IMR-90 (cell line): ENCODE results near the gene NELL2. TPM values are rescaled to one million over a fixed set of nuclear protein-coding genes. Genes with fewer than 3 reads are reported as not detected.

ENCODE experiments used
- ATAC-seq: fragments of 200-7000 bp; cut with Tn5 transposase; 2 replicates; pipeline ENCODE4 v1.9.1; 2020; ENCODE audit warnings: low read depth, mild to moderate bottlenecking, moderate library complexity
- BruUV-seq: library from RNA; stranded (reverse); fragments of 400-500 nt; replicated peaks from 2 replicates; lab custom pipeline; 2021; lab: Mats Ljungman, UMichigan
- CTCF ChIA-PET: fragments of 300-600 bp; formaldehyde crosslinking; extraction: SDS; loops from one replicate; lab custom pipeline; 2021; ENCODE audit warnings: antibody characterized with exemption; lab: Yijun Ruan, JAX
- POLR2A ChIA-PET: fragments of 300-600 bp; sonication (Branson Sonifier 250); formaldehyde crosslinking; loops from one replicate; lab custom pipeline; 2022; ENCODE audit warnings: antibody characterized with exemption; ENCODE audit not compliant: unreplicated experiment; lab: Charles Lee
- DNase-seq: peaks from one replicate; pipeline ENCODE4 v3.0.0; 2013
- H2AFZ ChIP-seq: replicated peaks from 2 replicates; pipeline ENCODE3; 2013; ENCODE audit warnings: low read length, mild to moderate bottlenecking; ENCODE audit not compliant: poor library complexity
- H2AK5ac ChIP-seq: 2 replicates; pipeline ENCODE4 v1.6.1; 2013; ENCODE audit warnings: low read depth, low read length, inconsistent platforms
- H2AK9ac ChIP-seq: replicated peaks from 2 replicates; pipeline ENCODE3; 2013; ENCODE audit warnings: mild to moderate bottlenecking, low read depth, low read length, moderate library complexity; ENCODE audit not compliant: poor library complexity
- H2BK120ac ChIP-seq: 2 replicates; pipeline ENCODE4 v1.6.1; 2013; ENCODE audit warnings: low read depth, low read length, inconsistent platforms
- H2BK15ac ChIP-seq: 3 replicates; pipeline ENCODE4 v1.6.1; 2013; ENCODE audit warnings: low read depth, low read length, inconsistent platforms
- H2BK20ac ChIP-seq: 2 replicates; pipeline ENCODE4 v1.6.1; 2013; ENCODE audit warnings: low read depth, mild to moderate bottlenecking, inconsistent platforms, low read length, moderate library complexity
- H2BK5ac ChIP-seq: 2 replicates; pipeline ENCODE4 v1.6.1; 2013; ENCODE audit warnings: mild to moderate bottlenecking, low read depth, low read length, inconsistent platforms; ENCODE audit not compliant: poor library complexity, severe bottlenecking
- H3K14ac ChIP-seq: replicated peaks from 2 replicates; pipeline ENCODE4 v1.6.1; 2013; ENCODE audit warnings: low read depth, low read length, inconsistent platforms
- H3K18ac ChIP-seq: 2 replicates; pipeline ENCODE4 v1.6.1; 2013; ENCODE audit warnings: low read depth, low read length, control low read depth
- H3K23ac ChIP-seq: 2 replicates; pipeline ENCODE4 v1.6.1; 2013; ENCODE audit warnings: low read depth, low read length, inconsistent platforms
- H3K27ac ChIP-seq: 2 replicates; pipeline ENCODE4 v1.5.1; 2013; ENCODE audit warnings: mild to moderate bottlenecking, control low read depth, low read length; ENCODE audit not compliant: insufficient read depth
- H3K27me3 ChIP-seq: 2 replicates; pipeline ENCODE4 v1.6.1; 2013; ENCODE audit warnings: low read length; ENCODE audit not compliant: control insufficient read depth, insufficient read depth
- H3K36me3 ChIP-seq: 2 replicates; pipeline ENCODE4 v1.6.1; 2013; ENCODE audit warnings: low read length, mixed read lengths; ENCODE audit not compliant: control insufficient read depth, insufficient read depth
- H3K4ac ChIP-seq: 2 replicates; pipeline ENCODE4 v1.6.1; 2013; ENCODE audit warnings: low read depth, low read length, inconsistent platforms
- H3K4me1 ChIP-seq: 2 replicates; pipeline ENCODE4 v1.6.1; 2013; ENCODE audit warnings: low read length, mixed read lengths; ENCODE audit not compliant: control insufficient read depth, insufficient read depth
- H3K4me2 ChIP-seq: 2 replicates; pipeline ENCODE4 v1.6.1; 2013; ENCODE audit warnings: low read depth, mild to moderate bottlenecking, control low read depth, low read length, moderate library complexity
- H3K4me3 ChIP-seq: 2 replicates; pipeline ENCODE4 v1.5.1; 2013; ENCODE audit warnings: low read depth, mild to moderate bottlenecking, control low read depth, low read length, moderate library complexity; ENCODE audit not compliant: insufficient read depth
- H3K56ac ChIP-seq: 2 replicates; pipeline ENCODE4 v1.6.1; 2013; ENCODE audit warnings: low read length, inconsistent platforms; ENCODE audit not compliant: insufficient read depth; ENCODE audit errors: extremely low read depth
- H3K79me1 ChIP-seq, 2 experiments: 2 replicates each; pipeline ENCODE4 v1.6.1; 2013; ENCODE audit warnings: low read length in 2 of 2, inconsistent platforms in 1 of 2, low read depth in 1 of 2
- H3K9ac ChIP-seq: 2 replicates; pipeline ENCODE4 v1.6.1; 2013; ENCODE audit warnings: low read depth, low read length, control low read depth
- H3K9me1 ChIP-seq: 2 replicates; pipeline ENCODE4 v1.6.1; 2013; ENCODE audit warnings: low read length, inconsistent platforms; ENCODE audit not compliant: insufficient read depth
- H3K9me3 ChIP-seq: 2 replicates; pipeline ENCODE4 v1.6.1; 2013; ENCODE audit warnings: low read length; ENCODE audit not compliant: control insufficient read depth, insufficient read depth
- H4K20me1 ChIP-seq: 2 replicates; pipeline ENCODE4 v1.6.1; 2013; ENCODE audit warnings: low read length, inconsistent platforms; ENCODE audit not compliant: insufficient read depth
- H4K5ac ChIP-seq: 2 replicates; pipeline ENCODE4 v1.6.1; 2013; ENCODE audit warnings: mild to moderate bottlenecking, low read depth, low read length, control low read depth
- H4K8ac ChIP-seq, 2 experiments: 2 replicates each; pipeline ENCODE4 v1.6.1; 2013; ENCODE audit warnings: low read depth in 2 of 2, low read length in 2 of 2, control low read depth in 1 of 2, inconsistent platforms in 1 of 2
- H4K91ac ChIP-seq: 2 replicates; pipeline ENCODE4 v1.6.1; 2013; ENCODE audit warnings: low read depth, low read length, inconsistent platforms; ENCODE audit not compliant: insufficient read depth
- BHLHE40 ChIP-seq: fragments of 150-350 bp; IDR thresholded peaks from 2 replicates; pipeline ENCODE4 v1.6.1; 2016; ENCODE audit warnings: mild to moderate bottlenecking, low read depth, low read length
- CEBPB ChIP-seq: IDR thresholded peaks from 2 replicates; pipeline ENCODE4 v1.6.1; 2012; ENCODE audit warnings: low read depth, low read length, improper control_type of control experiment
- CHD1 ChIP-seq: IDR thresholded peaks from 2 replicates; pipeline ENCODE4 v1.6.1; 2012; ENCODE audit warnings: low read depth, low read length, improper control_type of control experiment
- FOS ChIP-seq: fragments of 150-350 bp; IDR thresholded peaks from 2 replicates; pipeline ENCODE4 v1.6.1; 2016; ENCODE audit warnings: low read depth, low read length
- MAFK ChIP-seq: IDR thresholded peaks from 2 replicates; pipeline ENCODE4 v1.6.1; 2012; ENCODE audit warnings: low read depth, low read length, improper control_type of control experiment
- MAZ ChIP-seq: IDR thresholded peaks from 2 replicates; pipeline ENCODE4 v1.6.1; 2012; ENCODE audit warnings: low read depth, mild to moderate bottlenecking, low read length, improper control_type of control experiment, moderate library complexity, borderline replicate concordance
- MXI1 ChIP-seq: IDR thresholded peaks from 2 replicates; pipeline ENCODE4 v1.6.1; 2012; ENCODE audit warnings: low read depth, mild to moderate bottlenecking, low read length, moderate library complexity, borderline replicate concordance
- NFE2L2 ChIP-seq: fragments of 150-350 bp; IDR thresholded peaks from 2 replicates; pipeline ENCODE4 v1.6.1; 2016; ENCODE audit warnings: low read depth, mild to moderate bottlenecking, low read length
- POLR2A ChIP-seq: IDR thresholded peaks from 2 replicates; pipeline ENCODE4 v1.6.1; 2012; ENCODE audit warnings: mild to moderate bottlenecking, low read depth, low read length
- RAD21 ChIP-seq: IDR thresholded peaks from 2 replicates; pipeline ENCODE4 v1.6.1; 2012; ENCODE audit warnings: low read length, improper control_type of control experiment
- RFX5 ChIP-seq: IDR thresholded peaks from 2 replicates; pipeline ENCODE4 v1.8.0; 2012; ENCODE audit warnings: low read depth, mild to moderate bottlenecking, low read length, moderate library complexity
- SMC3 ChIP-seq: fragments of 150-350 bp; IDR thresholded peaks from 2 replicates; pipeline ENCODE4 v1.6.1; 2016; ENCODE audit warnings: low read depth, mild to moderate bottlenecking, antibody characterized with exemption, low read length, moderate library complexity
- WGBS, 2 experiments: methylation state at CpG; one replicate each; pipeline versions ENCODE4 v1.1.5 to v1.1.7; 2013; ENCODE audit warnings: missing lambda C conversion rate in 2 of 2; ENCODE audit not compliant: insufficient read length in 1 of 2; ENCODE audit errors: extremely low coverage in 2 of 2; 5-methylcytosine and 5-hydroxymethylcytosine counted together
- dilution Hi-C: fragments of 300-500 bp; cut with HindIII; formaldehyde crosslinking; loops from one replicate; pipeline ENCODE4 v1.14.3; 2018; ENCODE audit warnings: low sequenced_read_pairs; ENCODE audit not compliant: unreplicated experiment
- in situ Hi-C: fragments of 300-500 bp; cut with MboI; formaldehyde crosslinking; loops from 3 replicates; pipeline ENCODE4 v1.14.3; 2019; ENCODE audit warnings: low sequenced_read_pairs, inconsistent platforms, mixed read lengths
- intact Hi-C: fragments of 100-400 bp; cut with micrococcal nuclease; formaldehyde crosslinking; loops from 2 replicates; pipeline ENCODE4 v1.10.0; 2022
- polyA plus RNA-seq, 3 experiments: library from polyadenylated mRNA; depleted of rRNA; stranded (reverse); fragments of >200 nt; gene quantifications; 2 replicates each; pipeline ENCODE4 v1.2.3, GENCODE V29; 2012; ENCODE audit warnings: low replicate concordance in 1 of 3
- total RNA-seq: library from RNA; depleted of rRNA; stranded (reverse); fragments of >200 nt; gene quantifications from 2 replicates; pipeline ENCODE4 v1.2.3, GENCODE V29; 2012
- TF ChIP-seq, protein P1 (sequence below): conservative IDR thresholded peaks from 2 replicates; pipeline ENCODE4 v1.5.1; 2012; ENCODE audit warnings: mild to moderate bottlenecking, low read depth, low read length, improper control_type of control experiment
- TF ChIP-seq, protein P2 (sequence below): fragments of 150-350 bp; IDR thresholded peaks from 2 replicates; pipeline ENCODE4 v1.6.1; 2016; ENCODE audit warnings: low read depth, mild to moderate bottlenecking, low read length, moderate library complexity, borderline replicate concordance
- TF ChIP-seq, protein P3 (sequence below): fragments of 150-350 bp; IDR thresholded peaks from 2 replicates; pipeline ENCODE4 v1.6.1; 2017; ENCODE audit warnings: mild to moderate bottlenecking, antibody characterized with exemption, low read length, low read depth

NELL2 gene
- total and polyA plus RNA-seq, 2 of the 4 experiments (the other 2 are of a cell fraction) = 0.18 to 0.26 TPM

DNA sequence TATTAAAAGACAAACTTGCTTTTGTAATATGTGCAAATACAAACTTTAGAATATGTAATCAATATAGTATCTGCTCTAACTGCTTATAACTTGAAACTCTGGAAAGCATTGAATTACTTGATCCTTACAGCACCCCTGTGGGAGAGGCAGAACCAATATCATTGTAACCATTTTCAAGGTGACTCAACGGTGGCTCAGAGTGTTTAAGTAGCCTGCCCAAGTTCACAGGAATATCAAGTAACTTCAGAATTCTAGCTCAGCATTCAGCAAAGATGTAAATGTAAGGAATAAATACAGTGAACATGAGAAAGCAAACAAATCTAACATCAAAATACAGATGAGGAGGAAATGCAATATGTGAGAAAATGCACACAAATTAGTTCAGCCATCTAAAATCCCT is 264.6 kb downstream of the NELL2 start:
- Histone ChIP-seq H3K79me1 (no peaks in the 10 kb centered on the region), H3K4me3 (no peak overlapping the region), H2BK120ac (no peak overlapping the region), H3K9ac (no peak overlapping the region), H2AK9ac (no peak overlapping the region), H3K23ac (no peak overlapping the region), H3K4ac (no peak overlapping the region), H4K20me1 (no peaks in the 10 kb centered on the region), H4K91ac (no peak overlapping the region), H2BK5ac (no peak overlapping the region), H3K27ac (no peak overlapping the region), H3K36me3 (no peaks in the 10 kb centered on the region), H2AK5ac (no peak overlapping the region), H3K9me1 (no peaks in the 10 kb centered on the region), H4K5ac (no peak overlapping the region), H3K4me2 (no peak overlapping the region), H3K56ac (no peak overlapping the region), H3K9me3 (no peaks in the 10 kb centered on the region), H3K27me3 (no peaks in the 10 kb centered on the region), H2BK20ac (no peak overlapping the region), H3K14ac (no peak overlapping the region), H3K18ac (no peak overlapping the region), H4K8ac (no peak overlapping the region), H3K4me1 (no peaks in the 10 kb centered on the region), H2AFZ (no peak overlapping the region), H2BK15ac (no peak overlapping the region)
- dilution Hi-C loops (no loop called here), intact Hi-C loops (no loop called here), in situ Hi-C loops (no loop called here)
- ATAC-seq (no peak), DNase-seq (no peak)
- ChIA-PET POLR2A (no interaction called here), CTCF (interaction anchor here (0.6 kb wide), 1 partner anchor 19 kb away, joined by 3 read pairs; no protein-coding TSS in a partner anchor)
- no CpG with 5 or more reads among the region's 1 CpG for WGBS, 2 experiments
- BruUV-seq = no TSS peak
- TF ChIP-seq, protein P1, sequence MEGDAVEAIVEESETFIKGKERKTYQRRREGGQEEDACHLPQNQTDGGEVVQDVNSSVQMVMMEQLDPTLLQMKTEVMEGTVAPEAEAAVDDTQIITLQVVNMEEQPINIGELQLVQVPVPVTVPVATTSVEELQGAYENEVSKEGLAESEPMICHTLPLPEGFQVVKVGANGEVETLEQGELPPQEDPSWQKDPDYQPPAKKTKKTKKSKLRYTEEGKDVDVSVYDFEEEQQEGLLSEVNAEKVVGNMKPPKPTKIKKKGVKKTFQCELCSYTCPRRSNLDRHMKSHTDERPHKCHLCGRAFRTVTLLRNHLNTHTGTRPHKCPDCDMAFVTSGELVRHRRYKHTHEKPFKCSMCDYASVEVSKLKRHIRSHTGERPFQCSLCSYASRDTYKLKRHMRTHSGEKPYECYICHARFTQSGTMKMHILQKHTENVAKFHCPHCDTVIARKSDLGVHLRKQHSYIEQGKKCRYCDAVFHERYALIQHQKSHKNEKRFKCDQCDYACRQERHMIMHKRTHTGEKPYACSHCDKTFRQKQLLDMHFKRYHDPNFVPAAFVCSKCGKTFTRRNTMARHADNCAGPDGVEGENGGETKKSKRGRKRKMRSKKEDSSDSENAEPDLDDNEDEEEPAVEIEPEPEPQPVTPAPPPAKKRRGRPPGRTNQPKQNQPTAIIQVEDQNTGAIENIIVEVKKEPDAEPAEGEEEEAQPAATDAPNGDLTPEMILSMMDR = no peak
- no peak for TF ChIP-seq FOS
- TF ChIP-seq NFE2L2 = no peak
- TF ChIP-seq RAD21 = no peak
- TF ChIP-seq POLR2A = no peak
- TF ChIP-seq CEBPB = no peak
- TF ChIP-seq SMC3 = no peak
- TF ChIP-seq RFX5 = no peak
- no peak for TF ChIP-seq CHD1
- no peak for TF ChIP-seq MAFK
- no peak for TF ChIP-seq BHLHE40
- no peak for TF ChIP-seq MAZ
- TF ChIP-seq MXI1 = no peak
- TF ChIP-seq, protein P2, sequence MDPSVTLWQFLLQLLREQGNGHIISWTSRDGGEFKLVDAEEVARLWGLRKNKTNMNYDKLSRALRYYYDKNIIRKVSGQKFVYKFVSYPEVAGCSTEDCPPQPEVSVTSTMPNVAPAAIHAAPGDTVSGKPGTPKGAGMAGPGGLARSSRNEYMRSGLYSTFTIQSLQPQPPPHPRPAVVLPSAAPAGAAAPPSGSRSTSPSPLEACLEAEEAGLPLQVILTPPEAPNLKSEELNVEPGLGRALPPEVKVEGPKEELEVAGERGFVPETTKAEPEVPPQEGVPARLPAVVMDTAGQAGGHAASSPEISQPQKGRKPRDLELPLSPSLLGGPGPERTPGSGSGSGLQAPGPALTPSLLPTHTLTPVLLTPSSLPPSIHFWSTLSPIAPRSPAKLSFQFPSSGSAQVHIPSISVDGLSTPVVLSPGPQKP = no peak
- TF ChIP-seq, protein P3, sequence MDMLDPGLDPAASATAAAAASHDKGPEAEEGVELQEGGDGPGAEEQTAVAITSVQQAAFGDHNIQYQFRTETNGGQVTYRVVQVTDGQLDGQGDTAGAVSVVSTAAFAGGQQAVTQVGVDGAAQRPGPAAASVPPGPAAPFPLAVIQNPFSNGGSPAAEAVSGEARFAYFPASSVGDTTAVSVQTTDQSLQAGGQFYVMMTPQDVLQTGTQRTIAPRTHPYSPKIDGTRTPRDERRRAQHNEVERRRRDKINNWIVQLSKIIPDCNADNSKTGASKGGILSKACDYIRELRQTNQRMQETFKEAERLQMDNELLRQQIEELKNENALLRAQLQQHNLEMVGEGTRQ = no peak
